IPS DF 6.9 (cell line): Measurements from ENCODE around the gene NENF.

Experiments used
- DNase-seq: peaks from one replicate; pipeline ENCODE4 v3.0.0-alpha.2; 2013; ENCODE audit warnings: low read depth, low spot score
- H3K27ac ChIP-seq: one replicate; pipeline ENCODE4 v1.5.1; 2013; ENCODE audit warnings: low read length, control low read depth
- H3K27me3 ChIP-seq: 2 replicates; pipeline ENCODE4 v1.6.1; 2013; ENCODE audit warnings: mild to moderate bottlenecking, low read length; ENCODE audit not compliant: control insufficient read depth, insufficient read depth
- H3K36me3 ChIP-seq: 2 replicates; pipeline ENCODE4 v1.6.1; 2013; ENCODE audit warnings: low read length; ENCODE audit not compliant: control insufficient read depth, insufficient read depth
- H3K4me1 ChIP-seq: 2 replicates; pipeline ENCODE4 v1.6.1; 2013; ENCODE audit warnings: low read length; ENCODE audit not compliant: control insufficient read depth, insufficient read depth
- H3K4me3 ChIP-seq: 2 replicates; pipeline ENCODE4 v1.5.1; 2013; ENCODE audit warnings: mild to moderate bottlenecking, low read length
- H3K9me3 ChIP-seq: 2 replicates; pipeline ENCODE4 v1.6.1; 2013; ENCODE audit warnings: low read length, inconsistent platforms; ENCODE audit not compliant: control insufficient read depth, insufficient read depth
- WGBS: extraction: QIAGEN DNeasy Blood & Tissue Kit; methylation state at CpG from one replicate; pipeline ENCODE4 v1.1.7; 2013; ENCODE audit warnings: mixed read lengths, missing lambda C conversion rate; ENCODE audit not compliant: insufficient read length, insufficient coverage; 5-methylcytosine and 5-hydroxymethylcytosine counted together

The NENF gene

DNA sequence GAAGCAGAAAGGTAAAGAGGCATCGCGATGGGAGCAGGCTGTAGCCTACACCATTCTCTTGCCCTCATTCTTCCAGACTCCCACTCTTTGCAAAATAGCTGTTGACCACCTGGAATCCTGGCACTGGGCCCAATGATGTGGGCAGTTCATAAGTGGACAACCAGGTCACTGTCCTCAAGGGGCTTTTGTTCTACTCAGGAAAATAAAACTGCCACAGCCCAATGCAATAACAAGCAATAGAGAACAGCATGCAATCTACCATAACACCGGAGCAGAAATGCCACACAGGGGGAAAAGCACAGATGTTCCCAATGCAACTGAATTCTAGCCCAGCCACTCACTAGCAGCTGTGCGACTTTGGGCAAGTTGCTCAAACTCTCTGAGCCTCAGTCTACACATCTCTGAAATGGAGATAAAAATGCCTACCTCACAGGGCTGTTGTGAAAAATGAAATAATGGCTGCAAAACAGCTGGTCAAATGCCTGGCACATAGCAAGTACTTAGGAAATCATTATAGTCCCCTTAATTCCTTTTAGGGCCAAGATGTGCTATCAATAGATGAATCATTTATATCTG, 56.7 kb downstream of the NENF start:
- WGBS, result no CpG with 5 or more reads among the region's 4 CpGs
- Histone ChIP-seq H3K4me3 (no peak overlapping the region), H3K36me3 (no peaks in the 10 kb centered on the region), H3K27ac (no peak overlapping the region), H3K4me1 (peaks cover 1% of the 10 kb centered on the region; the same call in 1 of the 2 replicates), H3K27me3 (no peaks in the 10 kb centered on the region), H3K9me3 (no peaks in the 10 kb centered on the region)
- no peak for DNase-seq

DNA sequence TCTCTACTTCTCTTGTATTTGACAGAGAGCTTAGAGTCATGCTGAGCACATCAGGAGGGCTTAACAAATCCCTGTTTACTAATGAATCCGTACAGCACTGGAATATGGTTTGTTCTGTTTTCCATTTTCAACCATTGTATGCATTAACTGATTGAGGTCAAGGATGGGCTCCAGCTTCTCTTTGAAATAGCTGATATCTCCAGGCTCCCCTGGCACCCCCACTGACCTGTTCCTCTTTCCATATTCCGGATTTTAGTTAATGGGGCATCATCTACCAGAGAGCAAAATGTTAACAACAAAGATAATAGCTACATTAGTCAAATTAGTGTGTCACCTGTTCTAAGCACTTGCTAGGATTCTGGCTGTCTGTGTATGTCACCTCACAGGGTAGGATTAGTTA, 57.6 kb downstream of the NENF start:
- Histone ChIP-seq H3K27ac (no peak overlapping the region), H3K4me1 (peaks cover 1% of the 10 kb centered on the region; the same call in 1 of the 2 replicates), H3K27me3 (no peaks in the 10 kb centered on the region), H3K9me3 (no peaks in the 10 kb centered on the region), H3K4me3 (no peak overlapping the region), H3K36me3 (no peaks in the 10 kb centered on the region)
- WGBS, result no CpG with 5 or more reads among the region's 2 CpGs
- no peak for DNase-seq

DNA sequence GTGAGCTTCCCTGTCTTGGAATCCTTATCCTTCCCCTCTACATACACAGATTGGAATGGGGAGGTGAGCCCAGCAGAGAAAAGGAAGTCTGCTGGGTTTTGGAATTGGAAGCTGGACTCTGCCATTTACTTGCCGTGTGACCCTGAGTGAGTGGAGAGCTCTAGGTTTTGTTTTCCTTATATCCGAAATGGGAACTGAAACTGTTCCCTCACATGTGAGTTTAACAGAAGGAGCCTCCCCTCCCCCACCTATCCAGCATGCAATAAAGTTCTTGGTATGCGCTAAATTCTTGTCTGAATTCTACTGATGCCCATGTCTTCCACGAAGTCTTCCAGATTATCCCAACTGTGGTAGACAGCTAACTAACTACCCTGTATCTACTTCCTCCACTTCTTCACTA, 58.7 kb downstream of the NENF start:
- H3K4me3 ChIP-seq, result no peak overlapping the region
- no peaks in the 10 kb centered on the region for H3K36me3 ChIP-seq
- DNase-seq, result no peak
- WGBS, result no CpG with 5 or more reads among the region's 4 CpGs
- H3K27ac ChIP-seq, result no peak overlapping the region
- H3K4me1 ChIP-seq, result no peaks in the 10 kb centered on the region
- no peaks in the 10 kb centered on the region for H3K27me3 ChIP-seq
- no peaks in the 10 kb centered on the region for H3K9me3 ChIP-seq
